ENCODE measurements around the gene RNF141. TPM values are rescaled to one million over a fixed set of nuclear protein-coding genes. Genes with fewer than 3 reads are reported as not detected.

Gene RNF141
- total and polyA plus RNA-seq, 2 of the 13 experiments (the other 11 are each of a cell fraction or from before 2014, with no cell fraction given) = 9.3 to 22.4 TPM

GRCh38 chr11:10529279-10529678 lies 11.7 kb downstream of the RNF141 start (continued):
- TF ChIP-seq AFF4 (CRISPR knock-in tag; IDR thresholded peaks at IDR 0.05) = no peak
- no peak for TF ChIP-seq RNF2 (conservative IDR thresholded peaks at IDR 0.05; ENCODE audit: low read depth)

DNA sequence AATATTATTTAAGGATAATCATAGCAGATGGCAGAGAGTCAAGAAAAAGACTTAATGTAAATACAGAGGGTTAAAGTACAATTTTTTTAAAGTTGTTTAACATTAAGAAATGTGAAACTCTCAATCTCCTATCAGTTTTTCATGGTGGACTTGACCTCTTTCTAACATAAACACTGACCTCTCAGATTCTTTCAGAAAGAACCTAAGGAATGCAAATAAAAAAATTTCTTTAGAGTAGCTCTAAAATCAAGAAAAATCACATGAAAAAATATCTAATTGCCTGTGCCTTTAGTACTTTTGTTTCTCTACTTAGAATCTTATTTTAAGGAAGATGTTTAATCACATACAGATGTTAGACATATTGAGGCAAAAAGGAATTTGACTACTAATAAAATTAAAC lies 12.9 kb downstream of the RNF141 start:
- TF ChIP-seq ZGPAT (CRISPR knock-in tag; IDR thresholded peaks at IDR 0.05) = no peak
- no peak for TF ChIP-seq ISL2 (CRISPR knock-in tag; IDR thresholded peaks at IDR 0.05)
- no peak for TF ChIP-seq HOXA5 (CRISPR knock-in tag; IDR thresholded peaks at IDR 0.05)
- TF ChIP-seq ATRX (CRISPR knock-in tag; IDR thresholded peaks at IDR 0.05; ENCODE audit: borderline replicate concordance) = no peak
- TF ChIP-seq ZNF30 (CRISPR knock-in tag; IDR thresholded peaks at IDR 0.05) = no peak
- no peak for TF ChIP-seq PAF1 (CRISPR knock-in tag; IDR thresholded peaks at IDR 0.05)
- TF ChIP-seq NFYB (CRISPR knock-in tag; IDR thresholded peaks at IDR 0.05) = no peak
- TF ChIP-seq ZNF446 (CRISPR knock-in tag; IDR thresholded peaks at IDR 0.05) = no peak
- TF ChIP-seq, protein P1, sequence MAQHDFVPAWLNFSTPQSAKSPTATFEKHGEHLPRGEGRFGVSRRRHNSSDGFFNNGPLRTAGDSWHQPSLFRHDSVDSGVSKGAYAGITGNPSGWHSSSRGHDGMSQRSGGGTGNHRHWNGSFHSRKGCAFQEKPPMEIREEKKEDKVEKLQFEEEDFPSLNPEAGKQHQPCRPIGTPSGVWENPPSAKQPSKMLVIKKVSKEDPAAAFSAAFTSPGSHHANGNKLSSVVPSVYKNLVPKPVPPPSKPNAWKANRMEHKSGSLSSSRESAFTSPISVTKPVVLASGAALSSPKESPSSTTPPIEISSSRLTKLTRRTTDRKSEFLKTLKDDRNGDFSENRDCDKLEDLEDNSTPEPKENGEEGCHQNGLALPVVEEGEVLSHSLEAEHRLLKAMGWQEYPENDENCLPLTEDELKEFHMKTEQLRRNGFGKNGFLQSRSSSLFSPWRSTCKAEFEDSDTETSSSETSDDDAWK (CRISPR knock-in tag; IDR thresholded peaks at IDR 0.05) = no peak
- TF ChIP-seq KLF13 (CRISPR knock-in tag; IDR thresholded peaks at IDR 0.05) = no peak
- TF ChIP-seq TCF7 (IDR thresholded peaks at IDR 0.05; ENCODE audit: low read depth) = no peak
- TF ChIP-seq BRD4 (CRISPR knock-in tag; IDR thresholded peaks at IDR 0.05) = no peak
- intact Hi-C loops (cut with micrococcal nuclease; ENCODE audit: unreplicated experiment) = no loop called here

More for the DNA sequence above, 12.9 kb downstream of the RNF141 start:
- no peak overlapping the region for H3K27ac ChIP-seq (ENCODE audit: extremely low read length, insufficient read depth, low read length)
- CTCF ChIA-PET (ENCODE audit: low intra/inter-chr PET ratio, low total read pairs) = no interaction called here
- no TSS peak for BruUV-seq (replicated peaks)
- H2AFZ ChIP-seq (ENCODE audit: low read length) = no peak overlapping the region
- H3K4me1 ChIP-seq (ENCODE audit: insufficient read depth, low read length) = peaks cover 6% of the 10 kb centered on the region; the same call in 1 of the 2 replicates
- no peaks in the 10 kb centered on the region for H3K79me2 ChIP-seq (ENCODE audit: insufficient read depth, low read length)
- H3K9me3 ChIP-seq (ENCODE audit: low read length) = no peaks in the 10 kb centered on the region
- in situ Hi-C loops (cut with HindIII; ENCODE audit: extremely low pct_ligation_motif_present, low pct_unique_long_range_greater_than_20kb) = no loop called here
- H3K4me2 ChIP-seq (ENCODE audit: low read depth, low read length) = no peak overlapping the region
- DNase-seq (ENCODE audit: low spot score) = no peak
- POLR2A ChIA-PET = no interaction called here
- peaks cover 4 to 28% of the 10 kb centered on the region in 2 experiments for H3K36me3 ChIP-seq (replicated peaks in 1 of 2; ENCODE audit: control insufficient read depth in 1 of 2, insufficient read depth in 2 of 2, low read length in 2 of 2)
- H3K9ac ChIP-seq (ENCODE audit: insufficient read depth, low read depth, low read length) = no peak overlapping the region
- H3K27me3 ChIP-seq (ENCODE audit: control insufficient read depth in 1 of 2, insufficient read depth in 2 of 2, low read length in 2 of 2) = no peaks in the 10 kb centered on the region
- no peaks in the 10 kb centered on the region for H4K20me1 ChIP-seq (ENCODE audit: insufficient read depth, low read length)
- H3K4me3 ChIP-seq (replicated peaks in 1 of 3; ENCODE audit: insufficient read depth in 1 of 3, low read depth in 2 of 3, low read length in 3 of 3) = no peak overlapping the region
- no peak for FAIRE-seq
- ATAC-seq = no peak
